Left renal pelvis (tissue), 4 donors: ENCODE data around the gene CCL3. TPM values are rescaled to one million over a fixed set of nuclear protein-coding genes. Genes with fewer than 3 reads are reported as not detected.
"Not testable (repeated sequence)": the region's sequence is repeated elsewhere in the genome, so short reads cannot be mapped to it uniquely, and the experiment has no call there.

ENCODE experiments used
- DNase-seq, 4 donors: peaks; one replicate each; pipeline ENCODE4 v3.0.0-alpha.2; 2013; ENCODE audit warnings: low read depth in 4 of 4, low spot score in 3 of 4
- polyA plus RNA-seq, 4 donors: library from polyadenylated mRNA; unstranded; fragments of 120-200 nt; gene quantifications; one replicate each; pipeline ENCODE4 v1.2.1, GENCODE V29; 2013; ENCODE audit not compliant: insufficient read length in 4 of 4

The CCL3 gene
- polyA plus RNA-seq, 4 donors: 0.29 to 38.4 (median 2.1) TPM

DNA sequence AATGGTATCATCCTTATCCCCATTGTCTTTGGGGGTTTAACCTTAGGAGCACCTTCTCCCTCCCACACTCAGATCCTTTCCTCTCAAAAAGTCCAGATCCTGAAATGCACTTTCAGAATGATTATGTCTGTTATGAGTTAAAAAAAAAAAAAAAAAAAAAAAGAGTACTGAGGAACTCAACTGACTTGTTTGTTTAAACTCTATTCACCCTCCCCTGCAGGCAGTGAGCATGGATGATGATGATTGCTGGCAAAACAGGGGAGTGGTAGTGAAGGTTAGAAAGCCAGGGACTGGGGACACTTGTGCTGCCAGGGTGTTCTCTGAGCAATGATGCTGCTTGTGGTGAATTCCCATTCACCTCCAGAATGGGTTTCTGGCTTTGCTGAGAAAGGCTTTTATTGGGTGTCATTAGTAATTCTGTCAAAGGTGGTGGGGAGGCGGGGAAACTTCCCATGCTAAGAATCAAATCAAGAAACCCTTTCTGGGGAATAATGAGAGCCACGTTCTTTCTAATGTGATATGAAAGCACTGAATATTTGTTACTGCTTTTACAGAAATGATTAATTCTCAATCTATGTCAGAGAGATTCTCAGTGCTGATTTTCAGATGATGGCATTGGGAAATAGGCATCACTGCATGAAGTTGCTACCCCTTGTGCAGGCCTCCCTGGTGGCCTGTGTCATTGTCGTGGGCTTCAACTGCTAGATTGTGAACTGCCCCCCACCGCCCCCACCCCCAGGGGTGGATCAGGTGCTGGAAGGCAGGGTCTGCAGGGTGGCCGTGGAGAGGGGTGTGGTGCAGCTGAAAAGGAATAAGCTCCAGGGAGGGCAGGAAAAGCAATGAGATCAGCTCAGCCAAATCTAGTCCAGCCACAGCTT lies 27.8 kb upstream of the CCL3 start:
- DNase-seq: no peak

DNA sequence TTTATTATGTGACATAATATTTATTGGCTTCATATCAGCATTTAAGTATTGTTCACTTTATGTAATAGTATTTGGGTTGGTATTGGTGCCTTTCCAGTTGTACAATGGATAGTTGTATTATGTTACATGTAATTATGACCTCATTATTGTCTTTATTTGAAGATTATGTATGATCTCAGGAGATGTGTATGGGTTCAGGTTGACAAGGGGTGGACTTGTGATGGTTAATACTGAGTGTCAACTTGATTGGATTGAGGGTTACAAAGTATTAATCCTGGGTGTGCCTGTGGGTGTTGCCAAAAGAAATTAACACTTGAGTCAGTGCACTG lies 25.7 kb upstream of the CCL3 start:
- DNase-seq: not testable (repeated sequence)

DNA sequence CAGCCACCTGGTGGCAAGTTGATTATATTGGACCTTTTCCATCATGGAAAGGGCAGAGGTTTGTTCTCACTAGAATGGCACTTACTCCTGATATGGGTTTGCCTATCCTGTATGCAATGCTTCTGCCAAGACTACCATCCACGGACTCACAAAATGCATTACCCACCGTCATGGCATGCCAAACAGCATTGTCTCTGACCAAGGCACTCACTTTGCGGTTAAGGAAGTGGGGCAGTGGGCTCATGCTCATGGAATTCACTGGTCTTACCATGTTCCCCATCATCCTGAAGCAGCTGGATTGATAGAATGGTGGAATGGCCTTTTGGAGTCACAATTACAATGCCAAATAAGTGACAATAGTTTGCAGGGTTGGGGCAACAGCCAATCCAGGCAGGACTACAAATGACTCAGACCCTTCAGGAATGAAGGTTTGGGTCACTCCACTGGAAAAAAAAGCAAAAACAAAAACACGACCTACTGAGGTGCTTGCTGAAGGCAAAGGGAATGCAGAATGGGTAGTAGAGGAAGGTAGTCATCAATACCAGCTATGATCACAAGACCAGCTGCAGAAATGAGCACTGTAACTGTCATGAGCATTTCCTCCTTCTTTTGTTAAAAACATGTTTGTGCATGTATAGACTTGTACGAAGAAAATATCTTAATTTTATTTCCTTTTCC lies 25.2 kb upstream of the CCL3 start:
- not testable (repeated sequence) for DNase-seq

DNA sequence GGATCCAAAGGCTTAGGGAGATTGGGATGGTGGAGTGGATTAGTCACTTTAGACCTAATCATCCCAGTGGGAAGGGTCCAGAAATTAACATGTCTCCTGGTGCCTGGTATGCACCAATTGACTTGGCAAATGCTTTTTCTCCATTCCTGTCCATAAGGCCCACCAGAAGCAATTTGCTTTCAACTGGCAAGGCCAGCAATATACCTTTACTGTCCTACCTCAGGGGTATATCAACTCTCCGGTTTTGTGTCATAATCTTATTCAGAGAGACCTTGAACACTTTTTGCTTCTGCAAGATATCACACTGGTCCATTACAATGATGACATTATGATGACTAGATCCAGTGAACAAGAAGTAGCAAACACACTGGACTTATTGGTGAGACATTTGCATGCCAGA lies 23.2 kb upstream of the CCL3 start:
- not testable (repeated sequence) for DNase-seq

DNA sequence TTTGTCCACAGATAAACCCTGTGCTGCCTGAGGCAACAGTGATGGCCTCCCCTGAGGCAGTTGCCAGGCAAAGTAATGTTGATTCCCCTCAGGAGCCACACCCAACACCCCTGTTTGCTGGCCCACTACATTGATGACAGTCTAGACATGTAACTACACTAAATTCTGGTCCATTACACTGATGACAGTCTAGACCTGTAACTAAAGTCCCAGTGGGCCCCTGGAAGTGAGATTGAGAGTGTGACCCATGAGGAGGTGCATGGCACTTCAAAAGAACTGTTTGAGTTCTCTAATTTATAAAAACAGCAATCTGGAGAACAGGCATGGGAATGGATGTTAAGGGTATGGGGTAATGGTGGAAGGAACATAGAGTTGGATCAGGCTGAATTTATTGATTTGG lies 22.6 kb upstream of the CCL3 start:
- DNase-seq: no peak

DNA sequence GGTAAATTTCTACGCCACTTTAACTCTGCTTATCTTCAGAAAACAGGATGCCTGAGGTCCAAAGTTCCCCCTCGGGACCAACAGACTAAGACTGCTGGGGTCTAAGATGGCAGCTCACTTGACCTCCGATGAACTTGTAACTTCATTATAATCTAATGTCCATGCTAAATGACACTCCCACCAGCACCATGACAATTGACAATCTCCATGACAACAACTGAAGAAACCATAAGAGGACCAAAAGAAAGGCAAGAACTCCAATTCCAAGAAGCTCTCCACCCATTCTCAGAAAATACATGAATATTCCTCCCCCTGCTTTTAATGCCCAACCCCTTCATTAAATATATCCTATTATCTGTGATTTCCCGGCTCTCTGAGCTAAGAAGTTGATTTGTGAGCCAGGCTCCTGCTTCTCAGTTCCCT lies 21.1 kb upstream of the CCL3 start:
- no peak for DNase-seq

DNA sequence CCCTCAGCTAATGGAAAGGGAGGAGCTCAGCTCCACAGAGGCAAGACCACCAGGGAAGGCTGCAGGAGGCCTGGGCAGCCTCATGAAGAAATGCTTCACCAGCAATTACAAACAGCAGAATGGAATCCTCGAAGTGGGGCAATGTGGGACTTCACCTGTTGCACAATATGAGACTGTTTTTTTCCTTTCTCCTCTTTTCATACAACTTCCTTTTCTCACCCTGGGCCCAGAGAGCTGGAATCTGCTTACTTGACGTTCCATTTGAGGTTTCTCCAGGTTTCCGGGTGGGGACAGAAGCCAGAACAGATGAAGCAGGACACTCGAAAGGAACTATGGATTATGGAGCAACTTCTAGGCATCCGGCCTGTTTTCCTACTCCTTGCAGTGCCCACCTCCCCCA lies 18.3 kb upstream of the CCL3 start:
- DNase-seq: not testable (repeated sequence)

DNA sequence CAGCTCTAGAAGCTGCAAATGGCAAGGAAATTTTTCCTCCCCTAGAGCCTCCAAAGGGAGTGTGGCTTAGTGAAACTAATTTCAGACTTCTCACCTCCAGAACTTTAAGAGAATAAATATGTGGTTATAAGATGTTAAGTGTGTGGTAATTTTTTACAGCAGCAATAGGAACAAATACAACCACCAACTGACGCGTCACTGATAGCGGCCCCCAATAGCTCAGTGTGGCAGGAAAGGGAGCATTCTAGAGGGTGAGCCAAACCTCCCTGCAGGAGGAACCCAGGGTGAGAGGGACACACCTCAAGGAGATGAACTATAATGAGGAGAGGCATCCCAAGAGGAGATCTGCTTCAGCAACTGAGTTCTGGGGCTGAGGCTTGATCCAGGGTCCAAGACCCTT lies 17.7 kb upstream of the CCL3 start:
- DNase-seq: no peak

DNA sequence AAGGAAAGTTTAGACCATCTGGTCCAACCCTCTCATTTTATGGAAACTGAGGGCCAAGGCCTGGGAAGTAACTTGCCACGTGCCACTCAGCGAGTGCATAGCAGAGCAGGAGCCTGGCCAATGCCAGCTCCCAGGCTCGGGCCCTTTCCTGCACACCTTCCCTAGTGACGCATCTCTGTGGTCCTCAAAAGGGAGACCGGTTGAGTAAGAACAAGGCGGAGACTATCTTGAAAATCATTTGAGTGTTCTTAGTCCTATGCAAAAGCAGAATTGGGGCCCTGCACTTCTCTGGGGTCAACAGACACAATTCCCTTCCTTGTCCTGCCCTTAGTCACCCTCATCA lies 16.5 kb upstream of the CCL3 start:
- no peak for DNase-seq

DNA sequence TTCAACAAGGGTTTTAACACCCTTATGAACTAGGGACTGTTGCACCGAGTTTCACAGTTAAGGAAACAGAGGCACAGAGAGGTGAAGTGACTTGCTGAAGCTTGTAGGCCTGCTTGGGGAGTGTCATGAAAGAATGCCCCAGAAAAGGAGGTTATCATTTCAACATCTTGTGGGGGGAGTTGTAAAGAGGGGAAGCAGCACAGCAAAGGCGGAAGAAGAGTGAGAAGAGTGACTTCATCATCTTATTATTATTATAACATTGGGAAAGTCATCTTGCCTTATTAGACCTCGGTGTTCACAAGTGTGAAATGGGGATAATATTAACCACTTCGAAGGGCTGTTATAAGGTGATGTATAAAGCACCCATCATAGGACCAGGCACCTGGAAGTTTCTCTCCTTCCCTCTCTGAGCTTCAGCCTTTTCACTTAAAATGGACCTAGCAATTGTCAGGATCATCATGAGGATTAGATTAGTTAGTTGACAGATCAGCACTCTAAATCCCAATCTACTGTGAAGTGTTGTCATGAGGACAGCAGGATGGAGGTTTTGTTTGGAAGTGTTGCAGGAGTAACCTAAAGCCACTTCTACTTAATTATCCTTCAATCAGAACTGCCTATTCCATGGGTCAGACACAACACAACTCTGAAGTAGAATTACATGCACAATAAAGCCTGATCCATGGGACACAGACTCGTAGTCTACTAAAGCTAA lies 16.0 kb upstream of the CCL3 start:
- DNase-seq: no peak

DNA sequence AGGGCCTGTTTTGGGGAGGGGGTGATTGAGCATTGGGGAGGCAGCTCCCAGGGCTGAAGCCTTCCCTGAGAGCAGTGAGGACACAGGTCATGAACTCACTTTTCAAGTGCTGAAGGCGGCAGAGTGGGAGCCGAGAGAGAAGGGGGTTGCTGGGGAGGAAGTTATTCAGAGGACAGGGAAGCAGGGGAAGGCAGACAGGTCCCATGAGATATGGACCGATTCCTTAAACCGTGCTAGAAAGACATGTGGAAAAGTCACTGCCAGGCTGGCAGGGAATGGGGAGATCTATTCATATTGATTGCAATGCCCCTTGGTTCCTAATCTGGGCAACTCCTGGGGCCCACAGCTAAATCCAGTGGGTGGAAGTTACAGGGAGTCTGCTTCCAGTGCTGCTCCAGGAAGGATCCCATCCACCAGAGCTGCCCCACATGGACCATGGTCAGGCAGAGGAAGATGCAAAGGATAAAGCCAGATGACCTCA lies 14.8 kb upstream of the CCL3 start:
- DNase-seq: no peak

DNA sequence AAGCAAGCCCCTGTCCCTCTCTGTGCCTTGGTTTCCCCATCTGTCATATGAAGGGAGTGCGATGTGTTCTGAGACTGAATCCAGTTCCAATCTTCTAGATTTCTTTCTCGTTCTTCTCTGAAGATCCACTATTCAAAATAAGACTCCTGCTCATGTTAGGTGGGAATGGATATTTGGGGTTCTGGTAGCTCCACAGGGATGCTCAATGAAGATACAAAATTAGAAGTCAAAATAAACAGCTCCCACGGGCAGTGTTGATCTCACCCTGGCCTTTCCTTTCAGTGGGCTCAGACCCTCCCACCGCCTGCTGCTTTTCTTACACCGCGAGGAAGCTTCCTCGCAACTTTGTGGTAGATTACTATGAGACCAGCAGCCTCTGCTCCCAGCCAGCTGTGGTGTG lies 14.3 kb upstream of the CCL3 start:
- not testable (repeated sequence) for DNase-seq

DNA sequence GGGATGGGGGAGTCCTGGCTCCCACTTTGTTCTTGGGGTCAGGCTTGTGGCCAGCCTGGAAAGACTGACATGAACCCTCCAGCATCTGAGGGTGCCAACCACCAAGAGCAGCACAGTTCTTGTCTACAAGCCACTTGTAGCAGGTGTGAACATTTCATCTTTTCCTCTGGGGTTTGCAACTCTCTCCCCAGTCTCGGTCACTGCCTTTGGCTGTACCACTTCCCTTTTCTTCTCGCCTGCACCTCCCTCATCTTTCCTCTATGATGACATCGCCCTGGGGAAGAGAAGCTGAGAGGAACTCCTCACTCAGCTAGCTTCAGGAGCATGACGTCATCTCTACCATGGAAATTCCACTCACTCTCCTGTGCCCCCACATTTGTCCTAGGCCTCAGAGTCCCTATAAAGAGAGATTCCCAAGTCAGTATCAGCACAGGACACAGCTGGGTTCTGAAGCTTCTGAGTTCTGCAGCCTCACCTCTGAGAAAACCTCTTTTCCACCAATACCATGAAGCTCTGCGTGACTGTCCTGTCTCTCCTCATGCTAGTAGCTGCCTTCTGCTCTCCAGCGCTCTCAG lies 13.5 kb upstream of the CCL3 start, which contains the start of gene CCL4:
CCL4 (plus strand) TSS at position 427 of the 575 bp plus-strand sequence; CDS start at position 506, 79 bp downstream.
- not testable (repeated sequence) for DNase-seq

DNA sequence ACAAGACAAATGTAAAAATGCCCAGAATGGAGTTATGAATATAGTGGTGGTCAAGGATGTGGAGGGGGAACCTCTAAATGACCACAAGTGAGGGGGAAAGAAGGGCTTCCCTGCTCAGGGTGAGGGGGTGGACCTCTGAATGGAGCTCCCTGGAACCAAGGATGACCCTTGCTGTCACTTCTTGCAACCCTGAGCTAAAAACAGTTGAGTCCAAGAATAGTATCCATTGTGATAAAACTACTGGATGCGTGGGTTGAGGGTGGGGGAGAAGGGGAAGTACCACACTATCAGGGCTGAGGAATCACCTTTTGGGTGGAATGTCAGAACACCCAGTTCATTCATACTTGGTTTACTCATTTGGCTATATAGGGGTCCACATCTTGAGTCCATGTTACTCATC lies 9.1 kb upstream of the CCL3 start:
- not testable (repeated sequence) for DNase-seq

DNA sequence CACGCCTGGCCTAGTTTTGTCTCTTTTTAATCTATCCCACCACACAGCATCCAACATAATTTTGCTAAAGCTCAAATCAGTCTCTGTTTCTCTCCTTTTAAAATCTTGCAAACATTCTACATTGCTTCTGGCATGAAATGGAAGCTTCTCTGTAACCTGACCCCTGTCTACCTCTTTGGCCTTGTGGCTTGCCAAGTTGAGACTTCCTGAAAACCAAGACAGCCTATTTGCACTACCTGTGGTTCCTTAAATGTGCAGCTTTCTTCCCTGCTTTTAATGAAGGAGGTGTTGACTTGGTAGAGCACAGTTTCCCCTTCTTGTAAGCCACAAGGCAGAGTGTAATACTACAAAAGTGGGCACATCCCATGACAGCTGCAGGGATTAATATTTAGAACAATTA lies 6.0 kb upstream of the CCL3 start:
- no peak for DNase-seq

DNA sequence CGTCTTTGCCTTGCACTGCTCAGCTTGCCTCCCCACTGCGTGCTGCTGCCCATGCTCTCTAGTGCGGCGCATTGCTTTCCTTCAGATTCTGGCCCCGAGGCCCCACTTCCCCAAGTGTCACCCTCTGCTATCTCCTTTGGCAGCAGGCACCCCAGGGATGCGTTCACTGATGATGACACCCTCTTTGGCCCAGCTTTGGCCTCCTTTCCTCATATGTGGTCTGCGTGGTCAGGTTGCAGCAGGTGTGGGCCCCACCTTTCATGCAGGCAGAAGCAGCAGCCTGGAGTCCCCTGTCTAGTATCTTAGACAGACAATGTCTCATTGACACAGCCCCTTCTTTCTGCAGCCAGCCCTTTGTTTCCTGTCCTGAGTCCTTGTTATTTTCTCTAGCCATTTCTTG lies 4.8 kb upstream of the CCL3 start:
- DNase-seq: no peak

DNA sequence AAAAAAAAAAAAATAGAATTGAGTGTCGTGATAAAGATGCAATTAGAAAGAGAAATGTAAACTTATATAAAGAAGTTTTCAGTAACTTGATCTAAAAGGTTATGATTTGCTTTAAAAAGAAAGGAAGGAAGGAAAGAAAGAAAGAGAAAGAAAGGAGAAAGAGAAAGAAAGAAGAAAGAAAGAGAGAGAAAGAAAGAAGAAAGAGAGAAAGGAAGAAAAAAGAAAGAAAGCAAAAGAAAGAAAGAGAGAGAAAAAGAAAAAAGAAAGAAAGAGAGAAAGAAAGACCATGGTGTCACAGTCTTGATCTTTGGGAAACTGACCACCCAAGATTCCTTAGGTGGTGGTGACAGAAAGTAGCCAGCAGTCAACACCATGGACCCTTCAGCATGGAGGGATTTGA lies 4.3 kb upstream of the CCL3 start:
- no peak for DNase-seq

DNA sequence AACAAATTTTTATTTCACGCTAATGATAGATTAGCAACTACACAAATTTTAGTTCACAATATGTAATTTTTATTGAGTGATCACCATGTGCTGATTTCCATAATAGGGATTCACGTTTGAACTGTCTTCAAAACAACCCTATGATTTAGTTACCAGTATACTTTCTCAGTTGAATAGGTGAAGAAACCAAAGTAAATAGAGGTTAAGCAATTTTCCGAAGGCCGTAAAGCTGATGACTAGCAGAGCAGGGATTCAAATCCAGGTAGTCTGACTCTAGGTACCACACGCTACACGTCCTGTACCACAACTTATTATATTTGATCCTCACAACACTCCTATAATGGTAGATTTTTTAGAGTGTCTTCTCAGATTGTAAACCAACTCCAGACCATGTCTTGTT lies 2.8 kb upstream of the CCL3 start:
- DNase-seq: not testable (repeated sequence)

DNA sequence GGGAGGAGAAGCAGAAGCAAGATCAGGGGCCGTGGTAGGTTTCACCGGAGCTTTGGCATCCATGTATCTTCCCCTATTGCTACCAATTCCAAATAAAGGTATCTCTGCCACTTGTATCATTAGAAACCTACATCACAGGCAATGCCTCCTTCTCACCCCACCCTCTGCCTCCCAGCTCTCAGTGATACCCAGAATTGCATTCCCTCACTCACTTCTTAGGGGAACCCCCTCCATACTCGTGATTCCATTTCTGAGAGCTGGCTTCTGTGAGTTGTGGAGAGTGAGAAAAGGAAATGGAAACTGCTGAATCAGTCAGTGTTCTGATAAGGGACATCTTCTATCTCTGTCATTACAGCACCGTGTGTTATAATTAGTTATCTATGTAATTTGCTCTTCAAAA lies 2.3 kb upstream of the CCL3 start:
- no peak for DNase-seq

DNA sequence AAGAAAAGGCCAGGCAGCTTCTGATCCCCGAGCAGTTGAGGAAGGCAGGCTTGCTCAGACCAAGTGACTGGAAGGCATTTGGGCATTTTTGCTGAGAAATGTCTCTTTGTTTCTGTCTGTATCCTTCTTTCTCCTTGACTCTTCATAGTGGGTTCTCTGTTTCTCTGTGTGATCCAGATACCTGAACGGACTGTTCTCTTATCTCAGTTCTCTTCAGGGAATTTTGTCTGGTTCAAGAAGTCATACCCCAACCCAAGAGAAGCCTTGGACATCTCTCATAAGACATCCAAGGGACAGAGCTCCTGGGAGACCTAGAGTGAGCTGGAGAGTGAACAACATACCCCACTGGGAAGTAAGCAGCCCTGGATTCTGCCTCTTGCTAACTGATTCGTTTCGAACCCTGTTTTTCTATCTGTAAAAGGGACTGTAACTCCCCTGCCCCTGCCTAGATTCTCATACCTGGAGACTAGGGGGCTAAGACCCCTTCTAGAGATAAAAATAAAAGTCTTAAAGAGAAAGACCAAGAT lies 541 bp downstream of the CCL3 start:
- no peak for DNase-seq
